ENCODE measurements around the gene EIF5.

- TF ChIP-seq CTCF (IDR thresholded peaks at IDR 0.05; ENCODE audit: low read depth, low read length), result no peak
- no peak for TF ChIP-seq POLR2A (IDR thresholded peaks at IDR 0.05; ENCODE audit: extremely low read depth, insufficient read length)
- TF ChIP-seq MAX (IDR thresholded peaks at IDR 0.05; ENCODE audit: low read depth, low read length), result no peak
- no peak for TF ChIP-seq MYC (IDR thresholded peaks at IDR 0.05; ENCODE audit: low read depth, low read length)
Measured at GRCh38 chr14:103296007-103296406, 38.0 kb upstream of the EIF5 start.
